Adrenal gland (tissue), 5 donors: ENCODE measurements around the gene INTS3.

Experiments used
- POLR2A ChIP-seq, 2 donors: fragments of 450-650 bp; IDR thresholded peaks; one replicate each; pipeline ENCODE4 v1.6.1; 2017; ENCODE audit warnings: antibody characterized with exemption in 2 of 2, mild to moderate bottlenecking in 2 of 2, moderate library complexity in 1 of 2
- TF ChIP-seq, protein P1 (sequence below), 6 experiments: fragments of 450-650 bp in 4 of 6; fragments of 200-600 bp in 2 of 6; sonication (generic) in 1 of 6; IDR thresholded peaks; 1 replicate in 5 of 6; 2 replicates in 1 of 6; pipeline versions ENCODE4 v1.5.1 to v1.8.0; 2016 to 2021; ENCODE audit warnings: antibody characterized with exemption in 6 of 6, mild to moderate bottlenecking in 2 of 6, moderate library complexity in 1 of 6
- donor health status: DM: no; HTN: no; CAD: no.

DNA sequence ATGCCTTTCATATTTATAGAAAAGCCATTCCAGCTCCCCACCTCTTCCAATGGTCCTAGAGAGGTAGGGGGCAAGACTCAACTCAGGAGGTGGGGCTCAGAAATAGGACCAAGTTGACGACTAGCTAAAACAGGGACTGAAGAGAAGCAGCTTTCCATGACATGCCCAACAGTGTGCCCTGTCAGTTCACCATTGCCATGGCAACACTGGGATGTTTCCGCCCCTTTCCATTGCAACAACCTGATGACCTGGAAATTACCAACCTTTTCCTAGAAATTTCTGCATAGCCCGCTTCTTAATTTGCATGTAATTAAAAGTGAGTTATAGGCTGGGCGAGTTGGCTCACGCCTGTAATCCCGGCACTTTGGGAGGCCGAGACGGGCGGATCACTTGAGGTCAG, 22.4 kb upstream of the INTS3 start:
- TF ChIP-seq, protein P1, sequence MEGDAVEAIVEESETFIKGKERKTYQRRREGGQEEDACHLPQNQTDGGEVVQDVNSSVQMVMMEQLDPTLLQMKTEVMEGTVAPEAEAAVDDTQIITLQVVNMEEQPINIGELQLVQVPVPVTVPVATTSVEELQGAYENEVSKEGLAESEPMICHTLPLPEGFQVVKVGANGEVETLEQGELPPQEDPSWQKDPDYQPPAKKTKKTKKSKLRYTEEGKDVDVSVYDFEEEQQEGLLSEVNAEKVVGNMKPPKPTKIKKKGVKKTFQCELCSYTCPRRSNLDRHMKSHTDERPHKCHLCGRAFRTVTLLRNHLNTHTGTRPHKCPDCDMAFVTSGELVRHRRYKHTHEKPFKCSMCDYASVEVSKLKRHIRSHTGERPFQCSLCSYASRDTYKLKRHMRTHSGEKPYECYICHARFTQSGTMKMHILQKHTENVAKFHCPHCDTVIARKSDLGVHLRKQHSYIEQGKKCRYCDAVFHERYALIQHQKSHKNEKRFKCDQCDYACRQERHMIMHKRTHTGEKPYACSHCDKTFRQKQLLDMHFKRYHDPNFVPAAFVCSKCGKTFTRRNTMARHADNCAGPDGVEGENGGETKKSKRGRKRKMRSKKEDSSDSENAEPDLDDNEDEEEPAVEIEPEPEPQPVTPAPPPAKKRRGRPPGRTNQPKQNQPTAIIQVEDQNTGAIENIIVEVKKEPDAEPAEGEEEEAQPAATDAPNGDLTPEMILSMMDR (IDR thresholded peaks at IDR 0.05) = no peak
- no peak for TF ChIP-seq POLR2A (IDR thresholded peaks at IDR 0.05)
